ENCODE data around the gene GLYR1. TPM values are rescaled to one million over a fixed set of nuclear protein-coding genes. Genes with fewer than 3 reads are reported as not detected.

GLYR1 gene
- total and polyA plus RNA-seq, 9 of the 15 experiments (the other 6 are each of a cell fraction or from before 2014, with no cell fraction given): 6.7 to 99.2 (median 60.2) TPM

GRCh38 chr16:4846901-4847773 is at the start of gene GLYR1, which contains the start of gene UBN1 (continued):
- TF ChIP-seq, protein P1, sequence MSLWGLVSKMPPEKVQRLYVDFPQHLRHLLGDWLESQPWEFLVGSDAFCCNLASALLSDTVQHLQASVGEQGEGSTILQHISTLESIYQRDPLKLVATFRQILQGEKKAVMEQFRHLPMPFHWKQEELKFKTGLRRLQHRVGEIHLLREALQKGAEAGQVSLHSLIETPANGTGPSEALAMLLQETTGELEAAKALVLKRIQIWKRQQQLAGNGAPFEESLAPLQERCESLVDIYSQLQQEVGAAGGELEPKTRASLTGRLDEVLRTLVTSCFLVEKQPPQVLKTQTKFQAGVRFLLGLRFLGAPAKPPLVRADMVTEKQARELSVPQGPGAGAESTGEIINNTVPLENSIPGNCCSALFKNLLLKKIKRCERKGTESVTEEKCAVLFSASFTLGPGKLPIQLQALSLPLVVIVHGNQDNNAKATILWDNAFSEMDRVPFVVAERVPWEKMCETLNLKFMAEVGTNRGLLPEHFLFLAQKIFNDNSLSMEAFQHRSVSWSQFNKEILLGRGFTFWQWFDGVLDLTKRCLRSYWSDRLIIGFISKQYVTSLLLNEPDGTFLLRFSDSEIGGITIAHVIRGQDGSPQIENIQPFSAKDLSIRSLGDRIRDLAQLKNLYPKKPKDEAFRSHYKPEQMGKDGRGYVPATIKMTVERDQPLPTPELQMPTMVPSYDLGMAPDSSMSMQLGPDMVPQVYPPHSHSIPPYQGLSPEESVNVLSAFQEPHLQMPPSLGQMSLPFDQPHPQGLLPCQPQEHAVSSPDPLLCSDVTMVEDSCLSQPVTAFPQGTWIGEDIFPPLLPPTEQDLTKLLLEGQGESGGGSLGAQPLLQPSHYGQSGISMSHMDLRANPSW (CRISPR knock-in tag; IDR thresholded peaks at IDR 0.05): no peak
- TF ChIP-seq ZNF668 (CRISPR knock-in tag; IDR thresholded peaks at IDR 0.05): no peak
- no peak for TF ChIP-seq ZNF717 (CRISPR knock-in tag; IDR thresholded peaks at IDR 0.05)
- TF ChIP-seq PHF8 (IDR thresholded peaks at IDR 0.05; ENCODE audit: borderline replicate concordance, low read length): peak; percentile 92; the same call in 1 of the 2 replicates
- no peak for TF ChIP-seq ZBTB40 (IDR thresholded peaks at IDR 0.05)
- no peak for TF ChIP-seq ZBTB40 (CRISPR knock-in tag; IDR thresholded peaks at IDR 0.05)
- no peak for TF ChIP-seq ARHGAP35 (IDR thresholded peaks at IDR 0.05; ENCODE audit: partially characterized antibody)
- peak; percentile 77 for TF ChIP-seq MYC (IDR thresholded peaks at IDR 0.05; ENCODE audit: low read depth, low read length)
- peak; percentile 45; the same call in 1 of the 2 replicates for TF ChIP-seq MYC (CRISPR knock-in tag; IDR thresholded peaks at IDR 0.05; ENCODE audit: borderline replicate concordance, low read depth)
- TF ChIP-seq ATF3 (IDR thresholded peaks at IDR 0.05): peak; percentile 95
- no peak; the same call in 1 of the 2 replicates for TF ChIP-seq ATF3 (CRISPR knock-in tag; conservative IDR thresholded peaks at IDR 0.05)
- no peak for TF ChIP-seq TCFL5 (CRISPR knock-in tag; conservative IDR thresholded peaks at IDR 0.05)
- TF ChIP-seq PPARD (CRISPR knock-in tag; IDR thresholded peaks at IDR 0.05): no peak
- no peak for TF ChIP-seq SLC30A9 (CRISPR knock-in tag; IDR thresholded peaks at IDR 0.05)
- TF ChIP-seq ZNF589 (CRISPR knock-in tag; IDR thresholded peaks at IDR 0.05; ENCODE audit: low read depth): no peak

All from K562 (cell line).